ENCODE data around the gene PRKN.
"Not testable (repeated sequence)": the region's sequence is repeated elsewhere in the genome, so short reads cannot be mapped to it uniquely, and the experiment has no call there.

Gene PRKN

GRCh38 chr6:162531391-162531790 is 196.2 kb downstream of the PRKN start:
- not testable (repeated sequence) for DNase-seq

- no peak for DNase-seq
Observed at GRCh38 chr6:162528538-162528937, 199.0 kb downstream of the PRKN start.

- no peak for DNase-seq
Observed at GRCh38 chr6:162526960-162527359, 200.6 kb downstream of the PRKN start.

GRCh38 chr6:162525181-162525580 is 202.4 kb downstream of the PRKN start:
- DNase-seq, result no peak

GRCh38 chr6:162512744-162513143 is 214.8 kb downstream of the PRKN start:
- no peak for DNase-seq

GRCh38 chr6:162497389-162497788 is 230.2 kb downstream of the PRKN start:
- no peak for DNase-seq

- no peak for DNase-seq
Observed at GRCh38 chr6:162493917-162494316, 233.6 kb downstream of the PRKN start.

- no peak for DNase-seq
Observed at GRCh38 chr6:162491637-162492036, 235.9 kb downstream of the PRKN start.

GRCh38 chr6:162489101-162489976 is 238.2 kb downstream of the PRKN start:
- DNase-seq, result no peak

GRCh38 chr6:162488444-162488843 is 239.1 kb downstream of the PRKN start:
- DNase-seq, result no peak

GRCh38 chr6:162485464-162485863 is 242.1 kb downstream of the PRKN start:
- no peak for DNase-seq

- DNase-seq, result no peak
Observed at GRCh38 chr6:162481938-162482337, 245.6 kb downstream of the PRKN start.

GRCh38 chr6:162481320-162481719 is 246.2 kb downstream of the PRKN start:
- no peak for DNase-seq

- no peak for DNase-seq
Observed at GRCh38 chr6:162478192-162478671, 249.3 kb downstream of the PRKN start.

GRCh38 chr6:162474722-162475121 is 252.8 kb downstream of the PRKN start:
- no peak for DNase-seq

- no peak for DNase-seq
Observed at GRCh38 chr6:162471842-162472241, 255.7 kb downstream of the PRKN start.

GRCh38 chr6:162468326-162468725 is 259.2 kb downstream of the PRKN start:
- no peak for DNase-seq

- DNase-seq, result no peak
Observed at GRCh38 chr6:162467679-162468078, 259.9 kb downstream of the PRKN start.

GRCh38 chr6:162463576-162463975 is 264.0 kb downstream of the PRKN start:
- DNase-seq, result no peak

GRCh38 chr6:162459985-162460384 is 267.6 kb downstream of the PRKN start:
- DNase-seq, result no peak

GRCh38 chr6:162450358-162450757 is 277.2 kb downstream of the PRKN start:
- DNase-seq, result no peak

GRCh38 chr6:162448294-162448693 is 279.3 kb downstream of the PRKN start:
- DNase-seq, result no peak

- no peak for DNase-seq
Observed at GRCh38 chr6:162443101-162443500, 284.5 kb downstream of the PRKN start.

- no peak for DNase-seq
Observed at GRCh38 chr6:162442687-162443086, 284.9 kb downstream of the PRKN start.

GRCh38 chr6:162441991-162442390 is 285.6 kb downstream of the PRKN start:
- no peak for DNase-seq
